Neural crest cell (in vitro differentiated cells): ENCODE measurements around the gene ANO3. TPM values are rescaled to one million over a fixed set of nuclear protein-coding genes. Genes with fewer than 3 reads are reported as not detected.
A peak's percentile ranks its signal among the peaks of the same experiment; 100 is the strongest.

Experiments
- DNase-seq: peaks from one replicate; pipeline ENCODE4 v3.0.0; 2021; ENCODE audit warnings: low read depth, mixed read lengths, low spot score
- H3K27ac Mint-ChIP-seq: one replicate; pipeline ENCODE4 v1.8.0; 2021; ENCODE audit warnings: mild to moderate bottlenecking, mixed read lengths; ENCODE audit not compliant: unreplicated experiment
- H3K27me3 Mint-ChIP-seq: 2 replicates; pipeline ENCODE4 v1.8.0; 2021; ENCODE audit warnings: low read depth, mild to moderate bottlenecking, mixed read lengths
- H3K36me3 Mint-ChIP-seq: 2 replicates; pipeline ENCODE4 v1.8.0; 2021; ENCODE audit warnings: low read depth, mild to moderate bottlenecking, mixed read lengths
- H3K4me1 Mint-ChIP-seq: 2 replicates; pipeline ENCODE4 v1.8.0; 2021; ENCODE audit warnings: mixed read lengths
- H3K4me3 Mint-ChIP-seq: one replicate; pipeline ENCODE4 v1.8.0; 2021; ENCODE audit warnings: mild to moderate bottlenecking, mixed read lengths
- H3K9me3 Mint-ChIP-seq: 2 replicates; pipeline ENCODE4 v1.8.0; 2021; ENCODE audit warnings: mixed read lengths
- CTCF ChIP-seq: fragments of 200-600 bp; sonication (generic); conservative IDR thresholded peaks from 2 replicates; pipeline ENCODE4 v1.5.0; 2021; ENCODE audit warnings: antibody characterized with exemption, mild to moderate bottlenecking
- total RNA-seq: library from RNA; stranded (reverse); gene quantifications from 2 replicates; pipeline ENCODE4 v1.2.1, GENCODE V29; 2021

ANO3 gene
- total RNA-seq, 1 donor from 2014 or later = 0.33 TPM

GRCh38 chr11:26655287-26655686, 323.4 kb downstream of the ANO3 start:
- Mint-ChIP-seq H3K36me3 (no peaks in the 10 kb centered on the region), H3K27ac (peak overlapping the region; percentile 67), H3K27me3 (no peaks in the 10 kb centered on the region), H3K4me3 (no peak overlapping the region), H3K4me1 (no peaks in the 10 kb centered on the region), H3K9me3 (no peaks in the 10 kb centered on the region)
- TF ChIP-seq CTCF = no peak
- DNase-seq = no peak

- H3K36me3 Mint-ChIP-seq = no peaks in the 10 kb centered on the region
- TF ChIP-seq CTCF = no peak
- no peak overlapping the region for H3K4me3 Mint-ChIP-seq
- no peaks in the 10 kb centered on the region for H3K27me3 Mint-ChIP-seq
- no peak for DNase-seq
- H3K4me1 Mint-ChIP-seq = peaks cover 3% of the 10 kb centered on the region
- H3K27ac Mint-ChIP-seq = no peak overlapping the region
- H3K9me3 Mint-ChIP-seq = no peaks in the 10 kb centered on the region
Observed at GRCh38 chr11:26662916-26663315, 331.0 kb downstream of the ANO3 start.

GRCh38 chr11:26665036-26665435, 333.1 kb downstream of the ANO3 start:
- H3K27ac Mint-ChIP-seq = no peak overlapping the region
- no peaks in the 10 kb centered on the region for H3K27me3 Mint-ChIP-seq

GRCh38 chr11:26665946-26666345, 334.0 kb downstream of the ANO3 start:
- DNase-seq = no peak
- no peak for TF ChIP-seq CTCF
- no peaks in the 10 kb centered on the region for H3K36me3 Mint-ChIP-seq
- no peaks in the 10 kb centered on the region for H3K27me3 Mint-ChIP-seq
- H3K27ac Mint-ChIP-seq = no peak overlapping the region
- no peak overlapping the region for H3K4me3 Mint-ChIP-seq
- H3K4me1 Mint-ChIP-seq = peaks cover 3% of the 10 kb centered on the region
- no peaks in the 10 kb centered on the region for H3K9me3 Mint-ChIP-seq

More at GRCh38 chr11:26665036-26665435, 333.1 kb downstream of the ANO3 start:
- H3K4me1 Mint-ChIP-seq = peaks cover 3% of the 10 kb centered on the region
- no peaks in the 10 kb centered on the region for H3K36me3 Mint-ChIP-seq
- H3K4me3 Mint-ChIP-seq = no peak overlapping the region
- no peak for DNase-seq
- no peaks in the 10 kb centered on the region for H3K9me3 Mint-ChIP-seq
- TF ChIP-seq CTCF = no peak

GRCh38 chr11:26675233-26675928, 343.5 kb downstream of the ANO3 start:
- H3K4me3 Mint-ChIP-seq = no peak overlapping the region
- no peaks in the 10 kb centered on the region for H3K4me1 Mint-ChIP-seq
- no peaks in the 10 kb centered on the region for H3K36me3 Mint-ChIP-seq
- TF ChIP-seq CTCF = no peak
- H3K27me3 Mint-ChIP-seq = no peaks in the 10 kb centered on the region
- H3K27ac Mint-ChIP-seq = no peak overlapping the region
- DNase-seq = no peak
- no peaks in the 10 kb centered on the region for H3K9me3 Mint-ChIP-seq
